HUES6 (cell line): ENCODE measurements around the gene ERBB3.
A peak's percentile ranks its signal among the peaks of the same experiment; 100 is the strongest.
"Not testable (repeated sequence)": the region's sequence is repeated elsewhere in the genome, so short reads cannot be mapped to it uniquely, and the experiment has no call there.

Experiments
- H3K27ac ChIP-seq: 2 replicates; pipeline ENCODE4 v1.7.0; 2013; ENCODE audit warnings: low read depth, mild to moderate bottlenecking, low read length, inconsistent platforms
- H3K27me3 ChIP-seq: 2 replicates; pipeline ENCODE4 v1.6.1; 2013; ENCODE audit warnings: low read length; ENCODE audit not compliant: control insufficient read depth, insufficient read depth
- H3K36me3 ChIP-seq: 2 replicates; pipeline ENCODE4 v1.6.1; 2013; ENCODE audit warnings: low read length; ENCODE audit not compliant: control insufficient read depth, insufficient read depth
- H3K4me1 ChIP-seq: 2 replicates; pipeline ENCODE4 v1.6.1; 2013; ENCODE audit warnings: low read length; ENCODE audit not compliant: control insufficient read depth, insufficient read depth
- H3K4me3 ChIP-seq: 2 replicates; pipeline ENCODE4 v1.5.1; 2013; ENCODE audit warnings: low read depth, low read length
- H3K9ac ChIP-seq: one replicate; pipeline ENCODE4 v1.6.1; 2013; ENCODE audit warnings: mild to moderate bottlenecking, low read length
- H3K9me3 ChIP-seq: 2 replicates; pipeline ENCODE4 v1.6.1; 2013; ENCODE audit warnings: low read depth, low read length; ENCODE audit not compliant: control insufficient read depth, insufficient read depth

ERBB3 gene

GRCh38 chr12:56046027-56046780, 33.8 kb upstream of the ERBB3 start:
- Histone ChIP-seq H3K4me1 (peaks cover 9% of the 10 kb centered on the region), H3K27me3 (no peaks in the 10 kb centered on the region), H3K4me3 (no peak overlapping the region), H3K9ac (no peak overlapping the region), H3K9me3 (no peaks in the 10 kb centered on the region), H3K27ac (no peak overlapping the region), H3K36me3 (peaks cover 34% of the 10 kb centered on the region)

- no peaks in the 10 kb centered on the region for H3K36me3 ChIP-seq
- no peak overlapping the region for H3K4me3 ChIP-seq
- H3K9ac ChIP-seq: no peak overlapping the region
- H3K27me3 ChIP-seq: no peaks in the 10 kb centered on the region
- H3K4me1 ChIP-seq: no peaks in the 10 kb centered on the region
- H3K27ac ChIP-seq: no peak overlapping the region
- H3K9me3 ChIP-seq: no peaks in the 10 kb centered on the region
These were observed 26.5 kb upstream of the ERBB3 start for GRCh38 chr12:56053407-56053893.

GRCh38 chr12:56059964-56060363, 20.0 kb upstream of the ERBB3 start:
- H3K4me3 ChIP-seq, H3K9ac ChIP-seq, H3K36me3 ChIP-seq, H3K27me3 ChIP-seq, H3K9me3 ChIP-seq, H3K27ac ChIP-seq, H3K4me1 ChIP-seq: not testable (repeated sequence)

GRCh38 chr12:56061982-56062381, 18.0 kb upstream of the ERBB3 start:
- Histone ChIP-seq H3K36me3 (no peaks in the 10 kb centered on the region), H3K27me3 (no peaks in the 10 kb centered on the region), H3K4me1 (no peaks in the 10 kb centered on the region), H3K27ac (no peak overlapping the region), H3K9me3 (no peaks in the 10 kb centered on the region), H3K9ac (no peak overlapping the region), H3K4me3 (no peak overlapping the region)

GRCh38 chr12:56062996-56063395, 17.0 kb upstream of the ERBB3 start:
- Histone ChIP-seq H3K36me3 (no peaks in the 10 kb centered on the region), H3K9me3 (no peaks in the 10 kb centered on the region), H3K27ac (no peak overlapping the region), H3K9ac (no peak overlapping the region), H3K4me3 (no peak overlapping the region), H3K4me1 (no peaks in the 10 kb centered on the region), H3K27me3 (no peaks in the 10 kb centered on the region)

- H3K9ac ChIP-seq: no peak overlapping the region
- H3K4me3 ChIP-seq: no peak overlapping the region
- no peak overlapping the region for H3K27ac ChIP-seq
- H3K4me1 ChIP-seq: no peaks in the 10 kb centered on the region
- H3K36me3 ChIP-seq: no peaks in the 10 kb centered on the region
- no peaks in the 10 kb centered on the region; the same call in 1 of the 2 replicates for H3K9me3 ChIP-seq
- H3K27me3 ChIP-seq: no peaks in the 10 kb centered on the region
These were observed 8.3 kb upstream of the ERBB3 start for GRCh38 chr12:56071648-56072047.

- H3K4me3 ChIP-seq: no peak overlapping the region
- H3K36me3 ChIP-seq: no peaks in the 10 kb centered on the region
- no peak overlapping the region for H3K9ac ChIP-seq
- H3K27me3 ChIP-seq: no peaks in the 10 kb centered on the region
- no peak overlapping the region for H3K27ac ChIP-seq
- peaks cover 3% of the 10 kb centered on the region; the same call in 1 of the 2 replicates for H3K9me3 ChIP-seq
- peaks cover 4% of the 10 kb centered on the region for H3K4me1 ChIP-seq
These were observed 5.6 kb upstream of the ERBB3 start for GRCh38 chr12:56074396-56074795.

GRCh38 chr12:56077966-56078365, 2.0 kb upstream of the ERBB3 start:
- not testable (repeated sequence) for H3K36me3 ChIP-seq, H3K27me3 ChIP-seq
- peaks cover 24% of the 10 kb centered on the region for H3K4me1 ChIP-seq

GRCh38 chr12:56078427-56078826, 1.5 kb upstream of the ERBB3 start:
- Histone ChIP-seq H3K4me1 (peaks cover 24% of the 10 kb centered on the region), H3K4me3 (peak overlapping the region; percentile 85), H3K9me3 (peaks cover 3% of the 10 kb centered on the region; the same call in 1 of the 2 replicates), H3K36me3 (no peaks in the 10 kb centered on the region; the same call in 1 of the 2 replicates), H3K27me3 (peaks cover 6% of the 10 kb centered on the region; the same call in 1 of the 2 replicates), H3K27ac (no peak overlapping the region), H3K9ac (peak overlapping the region; percentile 74)

More at GRCh38 chr12:56077966-56078365, 2.0 kb upstream of the ERBB3 start:
- not testable (repeated sequence) for H3K4me3 ChIP-seq, H3K9ac ChIP-seq, H3K27ac ChIP-seq, H3K9me3 ChIP-seq

GRCh38 chr12:56078931-56079722, 838 bp upstream of the ERBB3 start:
- Histone ChIP-seq H3K9me3 (peaks cover 3% of the 10 kb centered on the region; the same call in 1 of the 2 replicates), H3K27ac (peak overlapping the region; percentile 86), H3K9ac (peak overlapping the region; percentile 84), H3K4me3 (peak overlapping the region; percentile 85), H3K27me3 (peaks cover 6% of the 10 kb centered on the region; the same call in 1 of the 2 replicates), H3K36me3 (peaks cover 6% of the 10 kb centered on the region; the same call in 1 of the 2 replicates), H3K4me1 (peaks cover 24% of the 10 kb centered on the region)
